Fibroblast of lung (primary cell): ENCODE measurements around the gene CYP19A1. TPM values are rescaled to one million over a fixed set of nuclear protein-coding genes. Genes with fewer than 3 reads are reported as not detected.

ENCODE experiments used
- DNase-seq, 2 donors: peaks; one replicate each; pipeline versions ENCODE4 v3.0.0 to v3.0.0-alpha.2; 2010; ENCODE audit warnings: low read depth in 2 of 2
- H2AFZ ChIP-seq: 2 replicates; pipeline ENCODE4 v1.5.1; 2012; ENCODE audit warnings: low read length, control low read depth, inconsistent platforms
- H3K27ac ChIP-seq: 2 replicates; pipeline ENCODE4 v1.5.1; 2011; ENCODE audit warnings: low read length, control low read depth; ENCODE audit not compliant: insufficient read depth
- H3K27me3 ChIP-seq: 2 replicates; pipeline ENCODE4 v1.5.1; 2011; ENCODE audit warnings: mild to moderate bottlenecking, low read length; ENCODE audit not compliant: control insufficient read depth, insufficient read depth
- H3K36me3 ChIP-seq: 2 replicates; pipeline ENCODE4 v1.5.1; 2011; ENCODE audit warnings: low read length; ENCODE audit not compliant: control insufficient read depth, insufficient read depth
- H3K4me1 ChIP-seq: 2 replicates; pipeline ENCODE4 v1.5.1; 2011; ENCODE audit warnings: low read length; ENCODE audit not compliant: control insufficient read depth, insufficient read depth; ENCODE audit errors: extremely low read depth
- H3K4me2 ChIP-seq: 2 replicates; pipeline ENCODE4 v1.5.1; 2011; ENCODE audit warnings: low read length, control low read depth; ENCODE audit not compliant: insufficient read depth; ENCODE audit errors: extremely low read depth
- H3K4me3 ChIP-seq, 4 experiments: fragments of 200-600 bp in 1 of 4; sonication (generic) in 1 of 4; replicated peaks in 1 of 4; 2 replicates each; pipeline ENCODE4 v1.5.1; 2011 to 2016; ENCODE audit warnings: low read length in 4 of 4, low read depth in 3 of 4, mild to moderate bottlenecking in 3 of 4, control low read depth in 2 of 4, inconsistent platforms in 1 of 4, mixed read lengths in 1 of 4; ENCODE audit not compliant: insufficient read depth in 1 of 4; ENCODE audit errors: control extremely low read depth in 1 of 4
- H3K79me2 ChIP-seq: 2 replicates; pipeline ENCODE4 v1.5.1; 2012; ENCODE audit warnings: mild to moderate bottlenecking, low read length, inconsistent platforms; ENCODE audit not compliant: control insufficient read depth, insufficient read depth
- H3K9ac ChIP-seq: 2 replicates; pipeline ENCODE4 v1.5.1; 2011; ENCODE audit warnings: mild to moderate bottlenecking, low read length, control low read depth; ENCODE audit not compliant: insufficient read depth
- H3K9me3 ChIP-seq: 2 replicates; pipeline ENCODE4 v1.5.1; 2012; ENCODE audit warnings: low read depth, low read length; ENCODE audit not compliant: control insufficient read depth, insufficient read depth
- H4K20me1 ChIP-seq: 2 replicates; pipeline ENCODE4 v1.5.1; 2011; ENCODE audit warnings: low read length; ENCODE audit not compliant: control insufficient read depth, insufficient read depth; ENCODE audit errors: extremely low read depth
- EZH2 ChIP-seq: IDR thresholded peaks from 2 replicates; pipeline ENCODE4 v1.5.1; 2012; ENCODE audit warnings: low read length, control low read depth, mild to moderate bottlenecking; ENCODE audit errors: missing control alignments
- polyA minus RNA-seq: library from RNA; depleted of rRNA, polyadenylated mRNA; stranded (reverse); fragments of >200 nt; gene quantifications from 2 replicates; pipeline ENCODE4 v1.2.3, GENCODE V29; 2011; ENCODE audit warnings: low replicate concordance
- polyA plus RNA-seq, 2 donors: library from polyadenylated mRNA; depleted of rRNA in 1 of 2; stranded (reverse) in 1 of 2; unstranded in 1 of 2; fragments of >200 nt; gene quantifications; 2 replicates each; pipeline ENCODE4 v1.2.1, GENCODE V29; 2011 to 2012; ENCODE audit warnings: missing spikeins in 1 of 2
- total RNA-seq: library from RNA; depleted of rRNA; stranded (reverse); fragments of >200 nt; gene quantifications from 2 replicates; pipeline ENCODE4 v1.2.1, GENCODE V29; 2014
- TF ChIP-seq, protein P1 (sequence below), 2 donors: IDR thresholded peaks in 1 of 2; conservative IDR thresholded peaks in 1 of 2; 1 replicate in 1 of 2; 2 replicates in 1 of 2; pipeline ENCODE4 v1.5.1; 2011 to 2012; ENCODE audit warnings: low read length in 2 of 2, control low read depth in 1 of 2, inconsistent platforms in 1 of 2, low read depth in 1 of 2, mild to moderate bottlenecking in 1 of 2

Gene CYP19A1
- 2.3 and 3.9 TPM in 2 replicates for total RNA-seq
- 0.16 and 0.76 TPM in 2 replicates for polyA plus RNA-seq
- 0.36 and 0.70 TPM in 2 replicates for polyA plus RNA-seq (2012)
- not detected in 2 replicates for polyA minus RNA-seq

- Histone ChIP-seq H3K4me2 (no peak within 1 kb of the TSS), H2AFZ (no peak within 1 kb of the TSS), H3K79me2 (no peaks in the 10 kb centered on the region), H3K4me1 (no peaks in the 10 kb centered on the region), H4K20me1 (no peaks in the 10 kb centered on the region), H3K9me3 (no peaks in the 10 kb centered on the region), H3K27ac (no peak within 1 kb of the TSS), H3K4me3 (no peak within 1 kb of the TSS), H3K9ac (no peak within 1 kb of the TSS), H3K36me3 (no peaks in the 10 kb centered on the region), H3K27me3 (peaks cover 9% of the 10 kb centered on the region)
- TF ChIP-seq EZH2 = no peak
- TF ChIP-seq, protein P1, sequence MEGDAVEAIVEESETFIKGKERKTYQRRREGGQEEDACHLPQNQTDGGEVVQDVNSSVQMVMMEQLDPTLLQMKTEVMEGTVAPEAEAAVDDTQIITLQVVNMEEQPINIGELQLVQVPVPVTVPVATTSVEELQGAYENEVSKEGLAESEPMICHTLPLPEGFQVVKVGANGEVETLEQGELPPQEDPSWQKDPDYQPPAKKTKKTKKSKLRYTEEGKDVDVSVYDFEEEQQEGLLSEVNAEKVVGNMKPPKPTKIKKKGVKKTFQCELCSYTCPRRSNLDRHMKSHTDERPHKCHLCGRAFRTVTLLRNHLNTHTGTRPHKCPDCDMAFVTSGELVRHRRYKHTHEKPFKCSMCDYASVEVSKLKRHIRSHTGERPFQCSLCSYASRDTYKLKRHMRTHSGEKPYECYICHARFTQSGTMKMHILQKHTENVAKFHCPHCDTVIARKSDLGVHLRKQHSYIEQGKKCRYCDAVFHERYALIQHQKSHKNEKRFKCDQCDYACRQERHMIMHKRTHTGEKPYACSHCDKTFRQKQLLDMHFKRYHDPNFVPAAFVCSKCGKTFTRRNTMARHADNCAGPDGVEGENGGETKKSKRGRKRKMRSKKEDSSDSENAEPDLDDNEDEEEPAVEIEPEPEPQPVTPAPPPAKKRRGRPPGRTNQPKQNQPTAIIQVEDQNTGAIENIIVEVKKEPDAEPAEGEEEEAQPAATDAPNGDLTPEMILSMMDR (conservative IDR thresholded peaks at IDR 0.05 in 1 of 2, IDR thresholded peaks at IDR 0.05 in 1 of 2; ENCODE audit: low read depth in 1 of 2, low read length in 2 of 2) = no peak
- no peak for DNase-seq
Measured at GRCh38 chr15:51338496-51338895, at the start of gene CYP19A1. Gene CYP19A1, minus strand, starts transcription at chr15:51338596. Its CDS starts 95,684 bp downstream, at chr15:51242912.

DNA sequence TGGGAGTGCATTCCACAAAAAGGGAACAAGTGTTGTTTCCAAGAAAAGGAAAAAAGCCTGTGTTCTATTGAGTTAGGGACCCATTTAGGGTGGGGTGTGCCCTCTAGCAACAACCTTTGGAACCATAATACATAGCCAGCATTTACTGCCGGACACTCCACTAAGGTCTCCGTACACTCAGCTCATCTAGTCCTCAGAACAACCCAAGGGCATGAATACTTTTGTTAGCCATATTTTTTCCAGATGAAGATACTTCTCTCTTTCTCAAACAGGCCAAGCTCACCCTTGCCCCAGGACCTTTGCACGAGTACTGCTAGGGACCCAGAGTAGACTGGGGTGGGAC, 49.3 kb upstream of the CYP19A1 start:
- H4K20me1 ChIP-seq = no peaks in the 10 kb centered on the region
- TF ChIP-seq, protein P1 (conservative IDR thresholded peaks at IDR 0.05 in 1 of 2, IDR thresholded peaks at IDR 0.05 in 1 of 2; ENCODE audit: low read depth in 1 of 2, low read length in 2 of 2) = no peak
- TF ChIP-seq EZH2 = no peak

DNA sequence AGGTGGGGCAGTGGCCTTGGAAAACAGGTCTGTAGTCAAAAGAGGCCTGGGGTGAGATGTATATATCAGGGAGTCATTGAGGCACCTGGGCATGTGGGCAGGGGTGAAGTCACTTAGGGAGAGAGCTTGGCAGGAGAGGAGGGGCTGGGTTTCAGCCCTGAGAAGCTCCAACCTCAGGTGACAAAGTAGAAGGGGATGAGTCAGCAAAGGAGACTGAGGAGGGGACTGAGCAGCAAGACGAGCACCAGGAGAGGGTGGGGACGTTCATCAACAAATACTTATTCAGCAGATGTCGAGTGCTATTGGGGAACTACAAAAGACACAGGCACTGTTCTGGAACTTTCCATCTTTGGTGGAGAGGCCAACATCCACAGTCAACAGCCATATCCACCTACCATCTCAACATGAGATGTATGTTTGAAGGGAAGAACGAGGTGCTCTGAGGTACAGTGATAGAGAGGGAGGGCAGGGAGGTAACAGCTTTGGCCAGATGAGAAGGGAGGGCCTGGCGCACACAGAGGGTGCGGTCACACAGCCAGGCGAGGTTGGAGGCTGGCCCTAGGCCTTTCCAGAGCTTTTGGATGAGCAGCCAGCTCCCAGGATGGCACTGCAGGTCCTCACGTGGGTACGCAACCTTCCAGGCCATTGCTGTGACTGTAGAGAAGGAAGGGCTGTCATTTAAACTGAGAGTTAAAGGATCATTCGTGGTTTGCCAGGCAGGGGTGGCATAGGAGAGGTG, 48.7 kb upstream of the CYP19A1 start:
- Histone ChIP-seq H3K4me1 (no peaks in the 10 kb centered on the region), H3K9ac (no peak overlapping the region), H3K27me3 (peaks cover 2% of the 10 kb centered on the region), H3K4me3 (no peak overlapping the region), H3K36me3 (no peaks in the 10 kb centered on the region), H2AFZ (no peak overlapping the region), H3K79me2 (no peaks in the 10 kb centered on the region), H3K4me2 (no peak overlapping the region), H4K20me1 (no peaks in the 10 kb centered on the region), H3K9me3 (no peaks in the 10 kb centered on the region), H3K27ac (no peak overlapping the region)
- no peak for DNase-seq
- TF ChIP-seq, protein P1 (conservative IDR thresholded peaks at IDR 0.05 in 1 of 2, IDR thresholded peaks at IDR 0.05 in 1 of 2; ENCODE audit: low read depth in 1 of 2, low read length in 2 of 2) = no peak
- TF ChIP-seq EZH2 = no peak

More for the DNA sequence above, 49.3 kb upstream of the CYP19A1 start:
- H3K27ac ChIP-seq = no peak overlapping the region
- no peak overlapping the region for H3K9ac ChIP-seq
- no peak for DNase-seq
- H2AFZ ChIP-seq = no peak overlapping the region
- H3K4me1 ChIP-seq = no peaks in the 10 kb centered on the region
- H3K27me3 ChIP-seq = peaks cover 2% of the 10 kb centered on the region
- H3K4me3 ChIP-seq = no peak overlapping the region
- no peaks in the 10 kb centered on the region for H3K79me2 ChIP-seq
- H3K36me3 ChIP-seq = no peaks in the 10 kb centered on the region
- no peak overlapping the region for H3K4me2 ChIP-seq
- no peaks in the 10 kb centered on the region for H3K9me3 ChIP-seq
